Hematopoietic multipotent progenitor cell (in vitro differentiated cells): ENCODE measurements around the gene MDGA2. TPM values are rescaled to one million over a fixed set of nuclear protein-coding genes. Genes with fewer than 3 reads are reported as not detected.
"Not testable (repeated sequence)": the region's sequence is repeated elsewhere in the genome, so short reads cannot be mapped to it uniquely, and the experiment has no call there.

Source experiments
- DNase-seq, 3 donors: peaks; one replicate each; pipeline ENCODE4 v3.0.0-alpha.2; 2011 to 2015; ENCODE audit warnings: low read depth in 2 of 3, low spot score in 2 of 3
- total RNA-seq: library from RNA; depleted of rRNA; stranded (reverse); fragments of >200 nt; gene quantifications from one replicate; pipeline ENCODE4 v1.2.3, GENCODE V29; 2012

MDGA2 gene
- total RNA-seq, 1 donor = 0.27 TPM

DNA sequence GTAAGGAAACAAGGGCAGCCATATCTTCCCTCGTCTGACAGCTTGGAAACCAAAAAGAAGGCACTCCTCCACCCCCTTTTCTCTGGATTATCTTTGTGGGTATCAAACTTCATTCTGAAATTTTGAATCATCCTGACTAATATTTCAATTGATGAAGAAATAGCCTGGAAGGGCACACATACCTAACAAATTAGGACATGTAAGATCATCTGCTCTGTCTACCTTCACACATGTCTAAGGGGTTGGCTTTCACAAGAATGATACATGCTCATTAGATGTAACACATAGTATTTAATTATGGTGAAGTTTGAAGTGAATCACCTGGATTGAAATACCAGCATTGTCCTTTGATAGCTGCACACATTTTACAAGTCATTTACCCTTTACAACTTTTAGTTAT, 675.7 kb downstream of the MDGA2 start:
- no peak for DNase-seq

DNA sequence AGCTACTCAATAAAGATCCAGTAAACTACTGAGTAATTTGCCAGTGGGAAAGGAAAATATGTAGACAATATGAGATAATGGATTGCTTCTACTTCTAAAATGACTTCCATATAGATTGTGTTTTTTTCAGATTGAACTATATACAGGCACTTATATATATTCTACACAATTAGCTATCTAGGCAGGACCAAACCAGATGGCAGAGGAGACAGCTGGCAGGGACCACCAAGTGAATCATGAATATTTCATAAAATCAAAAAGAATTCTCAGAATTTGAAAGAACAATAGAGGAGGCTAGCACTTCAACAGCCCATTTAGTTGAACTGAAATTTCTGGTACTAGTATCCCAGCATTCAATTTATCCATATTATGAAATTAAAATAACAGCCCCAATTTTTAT, 685.8 kb downstream of the MDGA2 start:
- DNase-seq = no peak

DNA sequence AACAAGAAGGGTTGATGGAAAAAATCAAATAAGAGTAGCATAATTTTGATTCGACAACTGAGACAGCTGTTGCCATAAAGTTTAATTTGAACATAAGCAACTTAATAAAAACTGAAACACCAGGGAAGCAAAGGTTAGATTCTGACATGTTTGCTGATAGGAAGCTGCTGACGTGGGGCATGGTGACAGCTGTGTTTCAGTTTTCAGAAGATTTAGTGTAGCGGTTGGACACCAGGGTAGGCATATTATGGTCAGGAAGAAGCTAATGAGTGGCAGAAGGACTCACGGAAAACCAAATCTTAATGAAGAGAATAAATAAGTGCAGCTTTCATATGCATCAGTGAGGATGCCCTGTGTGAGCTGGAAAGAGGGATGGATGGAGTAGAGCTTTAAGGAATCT, 687.1 kb downstream of the MDGA2 start:
- no peak for DNase-seq

DNA sequence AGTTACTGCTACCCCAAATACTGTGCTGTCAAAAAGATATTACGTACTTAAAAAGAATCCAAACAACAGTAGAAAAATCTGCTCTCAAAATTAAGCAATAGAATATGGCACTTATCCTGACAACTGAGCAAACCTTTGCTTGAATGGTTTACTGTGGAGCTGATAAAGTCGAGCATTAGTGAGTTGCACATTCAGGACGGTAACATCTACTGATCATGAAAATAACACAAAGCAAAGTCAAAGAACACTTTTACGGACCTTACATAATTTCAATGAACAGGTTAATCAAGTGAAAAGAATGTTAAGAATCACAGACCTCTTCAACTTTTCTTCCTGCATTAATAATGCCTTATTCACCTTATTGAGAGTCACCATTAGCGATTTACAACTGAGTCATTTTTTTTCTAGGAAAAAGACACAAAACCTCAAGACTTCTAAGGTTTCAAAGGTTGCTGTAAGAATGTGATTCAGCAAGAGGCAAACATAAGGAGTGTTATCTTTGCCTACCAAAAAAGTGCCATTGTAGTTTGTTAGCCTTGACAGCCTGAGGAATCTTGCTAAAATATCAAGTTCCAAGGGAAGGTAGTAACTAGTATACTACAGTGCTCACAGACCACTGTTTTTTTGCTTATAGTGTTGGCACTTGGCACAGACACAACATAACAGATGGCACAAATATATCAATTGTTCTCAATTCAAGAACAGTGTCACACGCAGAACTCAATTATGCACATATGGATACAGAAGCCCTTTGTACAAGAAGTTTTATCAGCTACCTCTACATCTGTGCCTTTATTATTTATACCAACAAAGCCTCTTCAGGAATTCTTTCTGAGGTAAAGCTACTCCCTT, 689.6 kb downstream of the MDGA2 start:
- DNase-seq = no peak

DNA sequence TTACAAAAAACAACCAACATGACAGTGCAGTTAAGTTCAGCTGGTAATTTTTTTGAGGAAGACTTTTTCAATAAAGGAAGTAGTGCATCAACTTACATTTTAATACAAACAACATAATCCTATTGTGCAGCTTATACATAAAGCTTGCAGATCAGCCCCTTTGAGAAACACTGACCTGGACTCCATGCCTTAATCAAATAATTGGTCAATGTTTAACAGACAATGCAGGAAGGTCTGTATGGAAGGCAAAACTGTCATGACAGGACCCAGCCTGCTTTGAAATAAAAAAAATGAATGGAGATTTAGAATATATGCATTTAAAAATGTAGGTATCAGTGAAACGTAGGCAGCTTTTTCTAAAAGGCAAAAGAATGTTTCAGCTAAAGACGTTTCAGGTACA, 702.1 kb downstream of the MDGA2 start:
- DNase-seq = no peak

DNA sequence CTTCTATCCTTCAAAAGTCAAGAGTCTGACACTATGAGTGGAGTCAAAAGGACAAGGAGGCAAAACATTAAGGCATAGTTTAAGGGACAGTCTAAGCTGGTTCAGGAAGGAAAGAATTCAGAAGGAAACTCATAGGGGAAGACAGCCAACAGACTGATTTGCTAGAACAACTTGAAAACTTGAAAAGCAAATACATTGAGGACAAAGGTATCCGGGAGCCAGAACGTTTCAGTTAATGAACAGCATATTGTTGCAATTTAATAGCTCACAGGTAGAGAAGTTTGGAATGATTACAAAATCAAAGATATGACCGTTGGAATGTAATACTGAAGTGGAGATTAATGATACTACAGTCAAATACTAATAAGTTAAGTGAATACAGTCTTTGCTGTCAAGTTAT, 711.0 kb downstream of the MDGA2 start:
- no peak for DNase-seq

DNA sequence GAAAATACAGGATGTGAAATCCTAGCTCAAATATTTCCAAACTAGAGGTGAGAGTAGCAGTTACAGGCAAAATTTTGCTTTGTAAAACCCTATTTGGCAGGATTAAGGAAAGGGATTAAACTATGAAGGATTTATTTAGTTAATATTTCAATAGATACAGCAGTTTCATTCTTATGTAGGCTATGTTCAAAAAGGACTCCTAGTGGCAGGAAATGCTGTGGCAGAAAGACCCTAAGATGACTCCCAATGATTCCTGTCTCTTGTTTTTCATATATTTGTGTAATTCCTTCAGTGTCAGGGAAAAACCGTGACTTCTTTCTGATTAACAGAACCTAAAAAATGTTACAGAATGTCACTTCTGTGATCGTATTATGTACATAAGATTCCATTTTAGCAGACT, 724.3 kb downstream of the MDGA2 start:
- DNase-seq = no peak

DNA sequence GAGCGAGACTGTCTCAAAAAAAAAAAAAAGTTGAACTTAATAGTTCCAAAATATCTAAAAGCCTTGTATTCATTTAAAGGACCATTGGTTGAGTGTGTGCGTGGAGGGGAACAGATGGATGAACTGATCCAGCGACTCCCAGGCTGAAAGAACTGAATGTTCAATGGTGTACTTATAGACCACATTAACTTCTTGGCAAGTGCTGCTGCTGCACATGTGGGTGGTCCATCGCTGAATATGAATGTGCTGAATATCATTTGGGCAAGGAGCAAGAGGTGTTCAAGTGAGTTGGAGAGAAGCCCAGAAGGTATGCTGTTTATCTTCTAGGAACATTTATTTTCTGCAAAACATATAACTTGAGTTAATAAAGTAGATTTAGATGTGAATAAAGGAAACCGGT, 734.8 kb downstream of the MDGA2 start:
- no peak for DNase-seq

DNA sequence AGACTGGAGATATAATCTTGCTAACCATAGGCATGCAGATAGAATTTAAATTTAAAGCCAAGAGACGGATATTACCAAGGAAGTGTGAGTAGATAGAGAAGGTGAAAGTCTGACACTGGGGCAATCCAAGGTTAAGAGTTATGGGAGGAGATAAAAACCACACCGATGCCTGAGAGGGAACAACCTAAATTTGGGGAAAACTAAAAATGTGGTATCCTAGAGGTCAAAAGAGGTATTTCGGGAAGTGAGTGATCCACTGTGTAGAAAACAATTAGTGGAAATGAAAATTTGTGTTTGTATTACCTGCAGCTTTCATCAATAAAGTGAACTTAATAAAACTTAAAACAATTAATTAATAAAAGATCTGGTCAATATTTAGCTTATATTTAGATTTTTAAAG, 754.9 kb downstream of the MDGA2 start:
- DNase-seq = no peak

DNA sequence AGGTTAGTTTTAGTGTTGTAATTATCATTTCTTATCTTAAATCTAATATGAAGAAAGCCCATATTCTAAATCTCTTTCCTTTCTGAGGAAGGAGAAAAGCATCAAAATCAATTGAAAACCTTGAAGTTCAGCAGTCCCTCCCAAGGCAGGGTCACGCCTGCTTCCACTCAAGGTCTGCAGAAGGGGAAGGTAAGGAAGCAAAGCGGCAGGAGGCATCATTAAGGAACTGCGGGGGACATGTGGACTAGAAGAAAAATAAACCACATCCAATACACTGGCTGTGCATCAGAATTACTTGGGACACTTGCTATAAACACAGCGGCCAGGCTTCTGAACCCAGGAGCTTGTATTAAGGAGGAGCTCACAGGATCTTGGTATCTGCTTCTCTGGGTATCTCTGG, 759.9 kb downstream of the MDGA2 start:
- DNase-seq = not testable (repeated sequence)

DNA sequence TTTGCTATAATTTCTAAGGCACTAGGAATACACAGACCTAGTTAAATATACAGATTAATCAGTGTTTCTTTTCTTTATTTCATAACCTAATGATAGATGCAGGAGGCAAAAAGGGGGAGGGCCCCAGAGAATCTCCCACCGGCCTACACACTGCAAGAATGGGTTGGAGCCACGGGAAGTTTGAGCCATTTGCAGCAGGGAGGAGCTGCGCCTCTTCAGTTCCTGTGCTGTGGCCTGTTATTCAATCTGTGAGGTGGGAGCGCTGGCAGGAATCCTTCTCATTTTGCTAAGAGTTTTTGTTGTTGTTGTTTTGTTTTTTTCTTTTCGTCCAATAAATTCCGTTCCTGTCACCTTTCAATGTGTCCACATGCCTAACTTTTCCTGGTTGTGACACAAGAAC, 772.6 kb downstream of the MDGA2 start:
- DNase-seq = no peak

DNA sequence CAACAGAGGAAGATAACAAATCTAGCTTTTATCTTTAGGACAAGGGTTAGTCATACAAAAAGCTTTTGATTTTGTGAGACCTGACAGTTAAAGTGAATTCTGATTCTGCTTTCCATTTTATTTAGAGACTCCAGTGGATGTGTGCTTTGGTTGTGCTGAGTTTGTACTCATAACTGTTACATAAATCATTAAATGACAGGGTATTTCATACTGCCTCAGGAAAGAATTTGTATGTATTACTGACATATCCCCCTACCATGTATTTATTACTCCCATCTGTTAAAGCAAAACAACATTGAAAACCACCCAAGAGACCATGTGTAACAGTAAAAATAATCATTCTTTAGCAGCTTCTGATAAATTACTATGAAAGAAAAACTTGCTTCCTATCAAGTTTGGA, 780.9 kb downstream of the MDGA2 start:
- no peak for DNase-seq

DNA sequence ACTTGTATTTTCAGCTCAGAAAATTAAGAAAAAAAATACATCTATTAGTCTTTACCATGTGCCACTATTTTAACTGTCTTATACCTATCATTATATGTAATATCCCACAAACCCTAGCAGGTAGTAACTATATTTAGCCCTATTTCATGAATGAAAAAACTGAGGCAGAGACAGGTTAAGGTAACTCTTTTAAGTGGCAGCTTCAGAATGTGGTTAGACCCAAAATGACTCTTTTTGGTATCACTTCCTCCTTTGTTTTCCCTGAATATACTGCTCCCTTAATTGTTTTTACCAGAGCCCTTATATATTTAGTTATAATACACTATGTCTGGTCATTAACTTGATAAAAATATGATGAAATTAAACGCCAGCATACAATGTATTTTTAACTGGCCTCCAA, 788.3 kb downstream of the MDGA2 start:
- no peak for DNase-seq

DNA sequence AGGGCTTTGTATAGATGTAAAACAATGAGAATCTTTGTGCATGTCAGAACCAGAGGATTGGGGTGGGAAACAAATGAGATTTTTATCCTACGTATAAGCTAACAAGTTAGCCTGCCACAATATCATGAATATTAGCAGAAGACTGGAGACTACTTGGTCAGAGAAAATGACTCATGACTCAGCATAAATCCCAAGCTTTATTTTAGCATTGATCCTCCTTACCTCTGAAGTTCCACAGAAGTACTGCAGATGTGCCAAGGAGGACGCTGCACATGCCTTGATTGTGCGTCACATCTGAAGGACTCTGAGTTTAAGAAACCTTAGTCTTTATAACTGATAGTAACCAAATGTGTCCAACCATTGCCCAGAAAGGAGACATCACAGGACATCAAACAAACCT, 789.8 kb downstream of the MDGA2 start:
- DNase-seq = no peak

DNA sequence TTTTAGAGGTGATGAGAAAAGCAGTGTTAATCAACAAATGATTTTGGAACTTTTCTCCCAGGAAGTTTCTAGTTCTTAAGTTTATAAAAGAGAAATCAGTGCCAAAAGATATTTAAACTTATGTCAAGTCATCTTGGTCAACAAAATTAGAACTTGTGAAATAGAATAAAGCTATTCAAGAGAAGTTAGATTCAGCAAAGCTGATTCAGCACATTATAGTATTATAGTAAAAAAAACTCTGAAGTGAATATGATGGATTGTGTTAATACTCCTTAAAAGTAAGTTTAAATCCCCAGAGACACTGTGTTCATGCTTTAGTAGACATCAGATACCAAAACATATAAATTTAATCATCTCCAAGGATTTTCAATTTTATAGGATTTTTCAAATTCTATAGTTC, 813.7 kb downstream of the MDGA2 start:
- no peak for DNase-seq

DNA sequence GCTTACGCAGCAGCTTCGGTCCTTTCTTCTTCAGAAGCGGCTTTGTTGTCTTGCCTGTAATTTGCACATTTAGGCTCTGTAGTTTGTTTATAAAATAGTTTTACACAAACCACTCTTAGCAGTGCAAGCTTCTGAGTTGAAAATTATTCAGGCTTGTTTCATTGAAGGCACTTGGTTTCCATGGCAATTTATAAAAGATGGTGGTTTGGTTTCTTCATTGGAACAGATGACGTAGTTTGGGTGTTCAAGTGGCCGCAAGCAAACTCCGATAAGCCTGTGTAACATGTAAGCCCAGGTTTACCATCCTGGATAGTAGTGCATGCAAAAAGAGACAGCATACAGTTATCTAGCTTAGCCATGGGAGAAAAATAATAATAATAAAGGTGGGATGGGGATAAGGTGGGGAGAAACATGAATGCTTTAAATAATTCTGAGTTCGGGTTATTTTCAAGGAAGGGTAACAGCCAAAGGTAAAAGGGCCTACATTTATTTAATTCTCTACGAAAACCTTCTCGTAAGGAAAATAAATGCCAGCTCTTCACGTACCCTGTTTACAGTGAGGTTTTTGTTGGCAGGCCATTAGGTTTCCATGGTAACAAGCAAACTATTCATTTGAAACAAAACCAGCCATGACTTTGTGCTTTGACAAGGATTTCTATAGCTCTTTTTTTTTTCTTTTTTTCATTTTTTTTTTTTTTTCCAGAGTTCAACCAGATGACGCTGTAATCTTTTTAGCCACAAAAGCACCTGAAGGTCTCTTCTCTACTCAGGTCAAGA, 834.3 kb downstream of the MDGA2 start:
- no peak for DNase-seq

DNA sequence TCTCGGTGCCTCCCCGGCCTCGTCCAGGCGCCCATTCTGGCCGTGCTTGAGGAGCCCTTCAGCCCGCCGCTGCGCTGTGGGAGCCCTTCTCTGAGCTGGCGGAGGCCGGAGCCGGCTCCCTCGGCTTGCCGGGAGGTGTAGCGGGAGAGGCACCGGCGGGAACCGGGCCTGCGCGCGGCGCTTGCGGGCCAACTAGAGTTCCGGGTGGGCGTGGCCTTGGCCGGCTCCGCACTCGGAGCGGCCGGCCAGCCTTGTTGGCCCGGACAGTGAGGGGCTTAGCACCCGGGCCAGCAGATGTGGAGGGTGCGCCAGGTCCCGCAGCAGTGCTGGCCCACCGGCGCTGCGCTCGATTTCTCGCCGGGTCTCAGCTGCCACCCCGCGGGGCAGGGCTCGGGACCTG, 855.1 kb downstream of the MDGA2 start:
- DNase-seq = no peak

DNA sequence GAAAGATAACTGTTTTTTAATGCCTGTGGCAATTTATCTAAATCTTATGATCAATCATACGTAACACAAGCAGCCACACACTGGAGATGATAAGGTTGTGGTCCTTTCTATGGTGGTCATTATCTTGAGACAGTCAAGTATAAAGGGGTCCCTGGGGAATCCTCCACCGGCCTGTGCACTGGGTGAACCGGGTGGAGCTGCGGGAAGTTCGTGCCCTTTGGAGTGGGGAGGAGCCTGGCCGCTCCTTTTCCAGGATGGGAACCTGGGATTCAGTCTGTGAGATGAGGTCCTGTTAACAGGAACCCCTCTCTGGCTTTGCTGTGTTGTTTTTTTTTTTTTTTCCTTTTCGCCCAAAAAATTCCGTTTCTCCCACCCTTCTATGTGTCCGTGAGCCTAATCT, 856.3 kb downstream of the MDGA2 start:
- no peak for DNase-seq

DNA sequence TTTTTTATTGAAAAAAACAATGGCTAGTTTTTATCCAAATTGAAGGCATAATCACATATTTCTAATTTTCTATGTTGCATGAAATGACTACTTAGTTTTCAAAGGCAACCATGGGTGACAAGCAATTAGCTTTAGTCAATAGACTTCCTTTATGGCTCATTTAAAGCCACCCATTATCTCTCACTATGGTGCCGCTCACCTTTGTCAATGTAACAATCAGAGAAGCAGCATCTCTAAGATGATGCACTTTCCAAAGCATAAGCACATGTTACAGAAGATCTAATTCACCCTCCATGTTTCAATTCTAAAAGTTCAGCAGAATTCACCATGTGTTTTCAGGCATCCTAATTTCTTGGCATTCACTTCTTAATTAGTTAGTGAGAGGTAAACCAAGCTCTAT, 857.3 kb downstream of the MDGA2 start:
- DNase-seq = no peak

DNA sequence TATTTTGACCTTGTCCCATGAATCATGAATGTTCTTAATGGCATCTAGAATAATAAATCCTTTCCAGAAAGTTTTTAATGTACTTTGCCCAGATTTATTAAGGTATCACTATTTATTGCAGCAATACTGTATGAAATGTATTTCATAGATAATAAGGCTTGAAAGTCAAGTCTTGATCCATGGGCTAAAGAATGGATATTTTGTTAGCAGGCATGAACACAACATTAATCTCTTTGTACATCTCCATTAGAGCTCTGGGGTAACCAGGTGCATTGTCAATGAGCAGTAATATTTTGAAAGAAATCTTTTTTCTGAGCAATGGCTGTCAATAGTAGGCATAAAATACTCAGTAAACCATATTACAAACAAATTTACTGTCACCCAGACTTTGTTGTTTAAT, 882.3 kb downstream of the MDGA2 start:
- DNase-seq = no peak
